ENCODE data around the gene NUDT21.
"Not testable (repeated sequence)": the region's sequence is repeated elsewhere in the genome, so short reads cannot be mapped to it uniquely, and the experiment has no call there.

NUDT21 gene

DNA sequence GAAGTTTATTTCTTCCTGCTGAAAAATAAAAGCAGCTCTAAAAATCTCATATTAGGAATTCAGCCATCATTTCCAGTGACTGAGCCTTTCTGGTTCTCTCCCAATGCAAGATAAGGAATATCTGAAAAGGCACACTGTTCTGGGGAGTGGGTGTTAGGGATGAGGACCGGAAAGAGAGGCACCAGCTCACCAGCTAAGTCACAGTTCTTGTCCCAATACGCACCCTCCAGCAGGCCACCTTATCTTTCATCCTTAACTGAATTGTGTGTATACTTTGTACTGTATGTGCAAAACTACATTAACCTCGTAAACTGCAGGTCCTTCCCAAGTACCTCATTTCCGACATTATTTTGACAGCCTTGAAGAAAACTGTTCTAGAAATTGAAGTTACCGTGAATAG lies 36.8 kb downstream of the NUDT21 start:
- no peak for DNase-seq

DNA sequence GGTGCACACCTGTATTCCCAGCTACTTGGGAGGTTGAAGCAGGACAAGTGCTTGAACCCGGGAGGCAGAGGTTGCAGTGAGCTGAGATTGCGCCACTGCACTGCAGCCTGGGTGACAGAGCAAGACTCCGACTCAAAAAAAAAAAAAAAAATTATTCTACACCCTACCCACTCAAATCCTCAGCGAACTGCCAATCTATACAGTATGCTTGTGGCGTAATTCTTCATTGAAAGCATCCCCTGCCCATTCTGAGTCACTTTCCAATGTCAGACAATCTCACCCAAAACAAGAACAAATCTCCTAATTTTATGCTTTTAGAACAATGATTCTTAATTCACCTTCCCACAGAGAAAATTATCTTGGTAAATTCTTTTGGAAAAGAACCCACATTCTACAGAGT lies 37.8 kb downstream of the NUDT21 start:
- DNase-seq, result no peak

DNA sequence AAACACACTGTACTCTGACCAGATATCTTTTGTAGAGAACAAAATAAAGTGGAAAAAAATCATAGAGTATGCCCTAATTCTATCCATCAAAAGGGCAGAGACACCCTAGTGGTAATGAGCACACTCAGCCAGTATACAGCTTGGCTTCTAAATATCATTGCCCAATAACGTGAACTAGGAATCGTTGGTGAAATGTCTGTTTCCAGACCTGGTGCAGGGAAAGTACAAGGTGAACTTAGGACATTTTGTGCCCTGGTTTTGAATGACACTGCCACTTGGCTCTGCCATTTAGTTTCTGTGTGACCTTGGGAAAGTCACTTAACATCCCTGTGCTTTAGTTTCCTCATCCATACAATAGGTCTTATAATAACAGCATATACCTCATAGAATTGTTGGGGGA lies 39.5 kb downstream of the NUDT21 start:
- no peak for DNase-seq

DNA sequence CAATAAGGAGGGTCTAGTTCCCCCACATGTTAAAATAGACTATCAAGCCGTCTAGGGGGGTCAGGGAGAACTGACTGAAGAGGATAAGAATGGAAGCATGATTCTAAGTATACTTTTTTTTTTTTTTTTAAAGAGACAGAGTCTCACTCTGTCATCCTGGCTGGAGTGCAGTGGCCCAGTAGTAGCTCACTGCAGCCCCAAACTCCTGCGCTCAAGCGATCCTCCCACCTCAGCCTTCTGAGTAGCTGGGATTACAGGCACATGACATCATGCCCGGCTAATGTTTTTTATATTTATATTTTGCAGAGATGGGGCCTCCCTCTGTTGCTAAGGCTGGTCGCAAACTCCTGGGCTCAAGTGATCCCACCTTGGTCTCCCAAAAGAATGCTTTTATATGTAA lies 40.0 kb downstream of the NUDT21 start:
- DNase-seq, result no peak

DNA sequence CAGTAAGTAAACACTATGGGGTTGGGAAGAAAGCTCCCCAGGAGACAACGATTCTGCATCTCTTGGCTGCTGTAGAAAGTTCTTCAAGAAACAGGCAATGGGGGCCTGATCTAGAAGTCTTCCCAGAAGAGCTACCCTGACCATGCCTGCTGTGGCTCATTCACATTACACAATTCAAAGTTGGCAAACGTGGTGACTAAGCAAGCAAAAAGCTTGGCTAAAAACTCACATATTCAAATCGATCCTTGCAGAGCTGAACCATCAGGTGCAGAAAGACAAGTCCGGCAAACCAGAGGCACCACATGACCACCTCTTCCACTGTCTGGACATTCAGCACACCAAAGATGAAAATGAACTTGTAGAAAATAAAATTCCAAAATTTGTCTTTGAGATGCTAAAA lies 41.9 kb downstream of the NUDT21 start:
- DNase-seq, result no peak

DNA sequence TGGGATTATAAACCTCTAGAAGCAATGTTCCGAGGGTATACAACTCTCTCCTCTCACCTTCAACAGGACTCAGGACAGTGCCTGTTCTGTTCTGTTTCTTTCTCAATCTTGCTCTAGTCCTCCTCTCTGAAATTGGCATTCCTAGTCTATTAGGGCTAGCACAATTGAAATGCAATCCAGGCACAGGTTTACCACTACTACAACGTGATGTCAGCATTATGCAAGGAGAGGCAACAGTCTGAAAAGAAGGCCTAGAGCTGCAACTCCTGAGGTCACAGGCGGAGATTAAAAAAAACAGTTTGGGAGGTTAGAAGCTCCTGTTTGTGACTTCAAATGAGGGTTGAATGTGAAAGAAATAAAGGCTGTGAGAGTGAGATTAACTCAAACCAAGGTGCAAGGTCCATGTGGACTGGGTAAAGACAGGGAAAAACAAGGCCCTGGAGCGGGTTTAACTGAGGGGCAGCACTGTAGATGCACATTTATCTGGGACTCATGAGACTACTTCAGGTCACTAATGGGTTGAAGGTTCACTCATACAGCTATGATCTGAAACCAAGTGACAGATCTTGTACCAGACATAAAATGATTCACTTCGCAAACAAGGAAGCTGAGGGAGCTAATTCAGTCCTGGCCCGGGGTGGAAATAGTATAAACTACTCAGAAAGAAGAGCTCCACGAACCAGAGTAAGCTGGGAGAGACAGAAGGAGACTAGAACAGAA lies 42.6 kb downstream of the NUDT21 start:
- DNase-seq, result no peak

DNA sequence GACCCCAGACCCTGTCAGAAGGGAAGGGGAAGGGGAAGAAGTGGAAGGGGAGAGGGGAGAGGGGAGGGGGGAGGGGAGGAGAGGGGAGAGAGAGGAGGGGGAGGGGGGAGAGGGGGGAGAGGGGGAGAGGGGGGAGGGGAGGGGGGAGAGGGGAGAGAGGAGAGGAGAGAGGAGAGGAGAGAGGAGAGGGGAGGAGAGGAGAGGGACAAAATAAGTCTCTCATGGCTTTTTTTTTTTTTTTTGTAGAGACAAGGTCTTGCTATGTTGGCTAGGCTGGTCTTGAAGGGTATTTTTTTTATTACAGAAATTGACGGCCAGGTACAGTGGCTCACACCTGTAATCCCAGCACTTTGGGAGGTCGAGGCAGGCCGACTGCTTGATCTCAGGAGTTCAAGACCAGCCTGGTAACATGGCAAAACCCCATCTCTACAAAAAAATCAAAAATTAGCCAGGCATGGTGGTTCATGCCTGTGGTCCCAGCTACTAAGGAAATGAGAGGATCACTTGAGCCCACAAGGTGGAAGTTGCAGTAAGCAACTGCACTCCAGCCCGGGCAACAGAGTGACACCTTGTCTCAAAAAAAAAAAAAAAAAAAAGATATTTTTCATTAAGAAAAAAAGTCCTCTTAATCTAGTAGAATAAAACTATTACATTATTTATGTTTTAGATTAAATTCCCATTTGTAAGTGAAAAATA lies 45.0 kb downstream of the NUDT21 start:
- DNase-seq, result no peak

DNA sequence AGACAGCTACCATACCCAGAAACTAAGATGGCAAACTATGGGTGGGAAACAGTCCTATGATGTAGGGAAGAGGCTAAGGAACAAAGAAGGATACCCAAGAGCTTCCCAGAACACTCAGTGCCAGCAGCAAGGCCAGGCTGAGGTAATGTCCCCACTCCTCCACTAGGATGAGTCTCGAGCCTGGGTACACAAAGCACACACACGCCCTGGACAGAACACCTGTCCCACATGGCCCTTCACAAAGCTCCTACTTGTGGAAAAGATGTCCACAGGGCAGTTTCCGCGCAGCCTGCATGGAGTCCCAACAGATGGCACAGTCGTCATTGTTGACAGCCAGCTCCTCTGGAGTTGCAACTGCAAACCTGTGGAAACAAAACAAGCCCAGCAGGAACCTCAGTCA lies 49.6 kb downstream of the NUDT21 start:
- DNase-seq, result no peak

DNA sequence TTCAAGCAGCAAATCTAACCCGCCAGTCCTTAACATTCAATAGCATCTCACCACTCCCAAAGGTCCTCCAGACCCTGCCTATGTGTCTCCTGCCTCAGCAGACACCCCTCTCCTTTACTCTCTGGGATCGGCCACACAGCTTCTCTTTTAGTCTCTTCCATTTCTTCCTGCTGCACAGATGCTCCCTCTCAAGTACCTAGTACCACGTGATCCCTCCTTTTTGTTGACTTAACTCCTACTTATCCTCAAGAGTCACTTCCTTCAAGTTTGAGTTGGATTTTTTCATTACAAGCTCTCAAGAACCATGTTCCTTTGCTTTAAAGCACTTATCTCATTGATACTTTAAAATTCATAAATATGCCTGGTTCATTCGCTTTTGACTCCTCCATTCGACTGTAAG lies 50.7 kb downstream of the NUDT21 start:
- DNase-seq, result no peak

DNA sequence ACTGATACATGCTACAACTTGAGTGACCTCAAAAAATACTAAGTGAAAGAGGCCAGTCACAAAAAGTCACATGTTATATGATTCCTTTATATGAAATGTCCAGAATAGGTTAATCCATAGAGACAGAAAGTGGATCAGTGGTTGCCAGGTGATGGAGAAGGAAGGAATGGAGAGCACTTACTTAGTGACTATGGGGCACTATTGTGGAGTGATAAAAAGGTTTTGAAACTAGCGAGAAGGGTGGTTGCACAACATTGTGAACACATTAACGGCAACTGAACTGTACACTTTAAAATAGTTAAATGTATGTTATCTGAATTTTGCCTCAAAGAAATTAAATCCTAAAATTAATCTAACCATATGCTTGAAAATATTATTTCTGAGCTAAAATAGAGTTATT lies 51.6 kb downstream of the NUDT21 start:
- DNase-seq, result no peak

DNA sequence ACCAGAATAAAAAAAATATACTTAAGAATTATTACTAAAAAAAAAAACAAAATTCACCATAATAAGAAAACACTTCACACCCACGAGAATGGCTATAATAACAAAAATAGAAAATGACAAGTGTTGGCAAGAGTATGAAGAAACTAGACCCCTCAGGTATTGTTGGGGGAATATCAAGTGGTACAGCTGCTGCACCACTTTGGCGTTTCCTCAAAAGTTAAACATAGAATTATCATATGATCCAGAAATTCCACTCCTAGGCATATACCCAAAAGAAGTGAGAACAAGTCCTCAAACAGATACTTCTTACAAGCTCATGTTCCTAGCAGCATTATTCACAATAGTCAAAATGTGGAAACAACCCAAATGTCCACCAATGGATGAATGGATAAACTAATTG lies 52.1 kb downstream of the NUDT21 start:
- no peak for DNase-seq

DNA sequence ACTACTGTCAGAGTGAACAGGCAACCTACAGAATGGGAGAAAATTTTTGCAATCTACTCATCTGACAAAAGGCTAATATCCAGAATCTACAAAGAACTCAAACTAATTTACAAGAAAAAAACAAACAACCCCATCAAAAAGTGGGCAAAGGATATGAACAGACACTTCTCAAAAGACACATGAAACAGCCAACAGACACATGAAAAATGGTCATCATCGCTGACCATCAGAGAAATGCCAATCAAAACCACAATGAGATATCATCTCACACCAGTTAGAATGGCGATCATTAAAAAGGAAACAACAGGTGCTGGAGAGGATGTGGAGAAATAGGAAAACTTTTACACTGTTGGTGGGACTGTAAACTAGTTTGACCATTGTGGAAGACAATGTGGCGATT lies 54.4 kb downstream of the NUDT21 start:
- DNase-seq, result not testable (repeated sequence)

DNA sequence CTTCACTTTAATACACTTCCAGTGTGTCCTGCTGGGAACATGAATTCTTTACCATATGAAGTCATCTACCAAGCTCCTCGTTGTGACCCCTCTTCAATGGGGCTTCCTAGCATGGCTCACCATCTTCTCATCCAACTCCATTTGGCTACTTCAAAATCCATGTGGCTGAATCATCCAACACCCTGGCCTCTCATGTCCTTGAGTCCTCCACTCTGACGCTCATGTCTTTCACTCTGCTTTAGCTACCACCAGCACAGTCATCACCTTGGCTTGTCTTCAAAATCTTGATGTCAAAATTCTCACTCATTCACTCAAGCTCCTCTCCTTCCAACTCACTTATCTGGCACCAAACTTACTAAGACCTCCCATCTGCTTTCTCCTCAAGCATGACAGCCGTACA lies 61.6 kb downstream of the NUDT21 start:
- DNase-seq, result no peak

DNA sequence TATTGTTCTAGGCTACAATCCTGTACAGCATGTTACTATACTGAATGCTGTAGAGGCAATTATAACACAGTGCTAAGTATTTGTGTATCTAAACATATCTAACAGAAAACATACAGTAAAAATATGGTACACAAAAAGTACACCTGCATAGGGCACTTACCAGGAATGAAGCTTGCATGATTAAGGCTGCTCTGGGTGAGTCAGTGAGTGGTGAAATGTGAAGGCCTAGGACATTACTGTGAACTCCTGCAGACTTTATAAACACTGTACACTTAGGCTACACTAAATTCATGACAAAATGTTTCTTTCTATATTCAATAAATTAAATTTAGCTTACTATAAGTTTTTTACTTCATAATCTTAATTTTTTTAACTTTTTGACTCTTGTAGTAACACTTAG lies 62.9 kb downstream of the NUDT21 start:
- DNase-seq, result no peak

DNA sequence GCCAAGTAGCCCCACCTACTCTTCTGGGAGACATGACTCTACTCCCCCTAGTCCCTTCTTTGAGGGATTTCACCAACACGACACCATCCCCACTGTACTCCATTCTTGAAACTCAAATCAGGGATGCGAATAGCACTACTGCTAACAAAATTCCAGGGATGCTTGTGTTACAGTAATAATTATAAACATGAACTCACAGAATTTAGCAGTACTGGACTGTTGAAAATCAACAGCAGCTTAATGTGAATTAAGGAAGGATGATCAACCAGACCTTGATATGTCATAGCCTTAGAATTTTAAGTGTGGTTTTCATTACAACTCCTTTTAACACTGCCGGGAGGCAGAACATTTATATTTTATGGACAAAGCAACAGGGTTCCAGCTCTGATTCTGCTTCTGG lies 63.7 kb downstream of the NUDT21 start:
- DNase-seq, result no peak

DNA sequence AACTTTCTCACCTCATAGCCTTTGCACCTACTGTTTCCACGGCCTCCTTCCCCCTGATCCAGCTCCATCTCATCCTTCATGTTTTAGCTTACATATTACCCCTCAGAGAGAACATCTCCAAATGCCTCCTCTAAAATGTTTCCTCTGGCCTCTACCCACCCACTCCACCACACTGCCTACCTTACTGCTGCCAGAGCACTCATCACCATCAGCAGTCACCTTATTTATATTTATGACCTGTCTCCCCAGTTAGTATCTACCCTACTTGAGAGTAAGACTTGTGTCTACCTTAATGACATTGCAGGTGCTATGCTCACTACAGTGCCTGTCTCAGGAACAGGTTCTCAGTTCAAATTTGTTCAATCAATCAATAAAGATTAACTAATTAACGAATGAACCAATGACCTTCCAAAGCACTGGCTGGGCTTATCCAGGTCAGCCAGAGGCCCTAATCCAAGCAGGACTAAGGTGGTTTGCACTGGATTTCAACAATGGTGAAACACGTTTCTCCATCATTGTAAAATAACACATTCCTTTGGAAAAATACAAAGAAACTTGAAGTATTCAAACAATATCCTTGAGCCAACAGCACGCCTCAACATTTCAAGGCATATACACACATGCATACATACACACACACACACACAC lies 66.9 kb downstream of the NUDT21 start:
- no peak for DNase-seq

DNA sequence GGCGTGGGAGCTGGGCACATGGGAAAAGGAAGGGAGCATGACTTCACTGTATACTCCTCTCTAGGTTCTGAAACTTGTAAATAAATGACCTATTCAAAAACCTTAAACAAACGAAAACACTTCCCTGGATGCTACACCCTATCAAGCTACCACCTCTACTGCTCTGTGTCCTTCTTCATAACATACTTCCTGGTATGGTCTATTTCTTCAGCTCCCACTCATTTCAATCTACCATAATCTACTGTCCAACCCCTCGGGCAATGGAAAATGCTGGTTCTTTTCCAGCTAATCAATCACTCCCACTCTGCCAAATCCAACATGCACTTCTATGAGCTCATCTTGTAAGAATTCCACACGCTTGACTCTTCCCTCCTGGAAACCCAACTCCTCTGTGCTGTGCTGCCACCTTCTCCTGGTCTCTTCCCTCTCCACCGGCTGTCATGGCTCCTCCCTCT lies 68.2 kb downstream of the NUDT21 start:
- DNase-seq, result no peak

DNA sequence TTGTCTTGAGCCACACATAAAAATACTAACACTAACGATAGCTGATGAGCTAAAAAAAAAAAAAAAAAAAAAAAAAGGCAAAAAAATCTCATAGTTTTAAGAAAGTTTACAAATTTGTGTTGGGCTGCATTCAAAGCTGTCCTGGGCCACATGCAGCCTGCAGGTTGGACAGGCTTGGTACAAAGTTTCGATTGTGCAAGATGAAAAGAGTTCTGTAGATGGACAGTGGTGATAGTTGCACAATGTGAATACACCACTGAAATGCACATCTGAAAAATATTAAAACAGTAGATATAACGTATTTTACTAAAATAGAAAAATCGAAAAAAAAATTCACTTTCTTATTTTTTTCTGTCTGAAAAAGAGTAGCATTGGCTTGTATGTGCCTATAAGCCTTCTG lies 68.7 kb downstream of the NUDT21 start:
- DNase-seq, result no peak

DNA sequence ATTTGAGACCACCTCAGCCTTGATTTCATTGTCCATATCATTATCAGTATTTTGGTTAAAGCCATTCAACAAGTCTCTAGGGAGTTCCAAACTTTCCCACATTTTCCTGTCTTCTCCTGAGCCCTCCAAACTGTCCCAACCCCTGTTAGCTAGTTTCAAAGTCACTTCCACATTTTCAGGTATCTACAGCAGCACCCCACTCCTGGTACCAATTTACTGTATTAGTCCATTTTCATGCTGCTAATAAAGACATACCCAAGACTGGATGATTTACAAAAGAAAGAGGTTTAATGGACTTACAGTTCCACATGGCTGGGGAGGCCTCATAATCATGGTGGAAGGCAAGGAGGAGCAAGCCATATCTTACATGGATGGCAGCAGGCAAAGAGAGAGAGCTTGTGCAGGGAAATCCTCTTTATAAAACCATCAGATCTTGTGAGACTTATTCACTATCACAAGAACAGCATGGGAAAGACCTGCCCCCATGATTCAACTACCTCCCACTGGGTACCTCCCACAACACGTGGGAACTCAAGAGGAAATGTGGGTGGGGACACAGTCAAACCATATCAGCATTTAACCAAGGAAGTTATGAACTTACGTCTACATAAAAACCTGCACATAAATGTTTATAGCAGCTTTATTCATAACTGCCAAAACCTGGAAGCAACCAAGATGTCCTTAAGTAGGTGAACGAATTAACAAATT lies 70.2 kb downstream of the NUDT21 start:
- DNase-seq, result not testable (repeated sequence)
